GM23248 (cell line): Measurements from ENCODE around the gene PDIK1L. TPM values are rescaled to one million over a fixed set of nuclear protein-coding genes. Genes with fewer than 3 reads are reported as not detected.
"Not testable (repeated sequence)": the region's sequence is repeated elsewhere in the genome, so short reads cannot be mapped to it uniquely, and the experiment has no call there.

Experiments
- DNase-seq: peaks from one replicate; pipeline ENCODE4 v3.0.0-alpha.2; 2015
- H2AFZ ChIP-seq: fragments of 200-600 bp; sonication (generic); 2 replicates; pipeline ENCODE4 v1.6.1; 2016; ENCODE audit warnings: antibody characterized with exemption
- H3F3A ChIP-seq: fragments of 200-600 bp; sonication (generic); 2 replicates; pipeline ENCODE4 v1.6.1; 2016; ENCODE audit warnings: mild to moderate bottlenecking, antibody characterized with exemption, mixed run types; ENCODE audit not compliant: insufficient read depth
- H3K27ac ChIP-seq: fragments of 200-600 bp; sonication (generic); 2 replicates; pipeline ENCODE4 v1.5.1; 2016; ENCODE audit warnings: mild to moderate bottlenecking
- H3K27me3 ChIP-seq: fragments of 200-600 bp; sonication (generic); replicated peaks from 2 replicates; pipeline ENCODE4 v1.6.1; 2016; ENCODE audit warnings: mild to moderate bottlenecking; ENCODE audit not compliant: insufficient read depth
- H3K36me3 ChIP-seq: fragments of 200-600 bp; sonication (generic); 2 replicates; pipeline ENCODE4 v1.6.1; 2016; ENCODE audit warnings: low read depth, mild to moderate bottlenecking
- H3K4me1 ChIP-seq: fragments of 200-600 bp; sonication (generic); 2 replicates; pipeline ENCODE4 v1.6.1; 2016; ENCODE audit warnings: mild to moderate bottlenecking; ENCODE audit not compliant: insufficient read depth
- H3K4me2 ChIP-seq: fragments of 200-600 bp; sonication (generic); one replicate; pipeline ENCODE4 v1.6.1; 2016; ENCODE audit warnings: mild to moderate bottlenecking; ENCODE audit not compliant: unreplicated experiment
- H3K4me3 ChIP-seq: fragments of 200-600 bp; sonication (generic); 2 replicates; pipeline ENCODE4 v1.5.1; 2016; ENCODE audit warnings: mild to moderate bottlenecking
- H3K79me2 ChIP-seq: fragments of 200-600 bp; sonication (generic); 2 replicates; pipeline ENCODE4 v1.6.1; 2016; ENCODE audit warnings: mild to moderate bottlenecking; ENCODE audit not compliant: insufficient read depth
- H3K9ac ChIP-seq: fragments of 200-600 bp; sonication (generic); 2 replicates; pipeline ENCODE4 v1.6.1; 2016; ENCODE audit warnings: mild to moderate bottlenecking
- H3K9me2 ChIP-seq: fragments of 200-600 bp; sonication (generic); 2 replicates; pipeline ENCODE4 v1.6.1; 2016; ENCODE audit warnings: mixed run types, mild to moderate bottlenecking, moderate library complexity; ENCODE audit not compliant: insufficient read depth
- H3K9me3 ChIP-seq: fragments of 200-600 bp; sonication (generic); one replicate; pipeline ENCODE4 v1.6.1; 2017; ENCODE audit warnings: low read depth
- H4K20me1 ChIP-seq: fragments of 200-600 bp; sonication (generic); 2 replicates; pipeline ENCODE4 v1.6.0; 2016; ENCODE audit not compliant: insufficient read depth
- EZH2 ChIP-seq: fragments of 200-600 bp; sonication (generic); IDR thresholded peaks from 2 replicates; pipeline ENCODE4 v1.6.1; 2018; ENCODE audit warnings: antibody characterized with exemption, mild to moderate bottlenecking; ENCODE audit not compliant: insufficient read depth, poor library complexity, severe bottlenecking
- EZH2phosphoT487 ChIP-seq: fragments of 200-600 bp; sonication (generic); IDR thresholded peaks from 2 replicates; pipeline ENCODE4 v1.6.1; 2018; ENCODE audit warnings: antibody characterized with exemption, moderate library complexity, mild to moderate bottlenecking, low read depth; ENCODE audit not compliant: insufficient read depth
- WGBS, 2 experiments: methylation state at CpG; one replicate each; pipeline ENCODE4 v1.1.6; 2015 to 2017; ENCODE audit warnings: low lambda C conversion rate in 2 of 2, low coverage in 1 of 2; ENCODE audit errors: missing lambda C conversion rate in 2 of 2; 5-methylcytosine and 5-hydroxymethylcytosine counted together
- in situ Hi-C: fragments of 300-500 bp; cut with MboI; formaldehyde crosslinking; loops from 2 replicates; pipeline ENCODE4 v1.15.0; 2020
- polyA plus RNA-seq: library from polyadenylated mRNA; unstranded; fragments of >200 nt; fragmentation: Nextera tagmentation; extraction: Ambion mirVana; gene quantifications from 2 replicates; pipeline ENCODE4 v1.2.1, GENCODE V29; 2016
- total RNA-seq: library from RNA; depleted of rRNA; stranded (reverse); fragments of >200 nt; shearing (Covaris generic); gene quantifications from 2 replicates; pipeline ENCODE4 v1.2.3, GENCODE V29; 2014

PDIK1L gene
- total and polyA plus RNA-seq, 2 experiments from 2014 or later = 3.5 to 6.6 TPM

DNA sequence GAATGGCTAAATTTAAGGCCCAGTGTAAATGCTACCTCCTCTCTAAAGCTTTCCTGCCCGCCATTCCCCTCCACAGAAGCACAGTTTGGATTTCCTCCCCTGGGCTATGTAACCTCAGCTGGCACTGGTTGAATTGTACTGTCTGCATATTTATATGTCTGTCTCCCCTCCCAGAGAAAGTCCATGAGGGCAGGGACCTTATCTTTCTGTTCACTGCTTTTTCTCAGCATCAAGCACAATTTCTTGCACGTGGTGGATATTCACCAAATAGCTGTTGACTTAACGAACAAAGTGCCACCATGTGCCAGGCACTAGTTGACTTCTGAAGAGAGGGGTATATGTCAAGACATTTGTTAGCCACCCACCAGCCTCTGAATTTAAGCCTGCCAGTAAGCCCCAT, 9.5 kb upstream of the PDIK1L start:
- Histone ChIP-seq H3K9me3 (no peaks in the 10 kb centered on the region), H3K4me2 (no peak overlapping the region), H3K27me3 (peaks cover 5% of the 10 kb centered on the region), H3K9me2 (no peaks in the 10 kb centered on the region), H3F3A (peaks cover 14% of the 10 kb centered on the region), H2AFZ (no peak overlapping the region), H3K4me1 (peaks cover 12% of the 10 kb centered on the region), H4K20me1 (no peaks in the 10 kb centered on the region), H3K9ac (no peak overlapping the region), H3K36me3 (no peaks in the 10 kb centered on the region), H3K4me3 (no peak overlapping the region), H3K79me2 (no peaks in the 10 kb centered on the region), H3K27ac (no peak overlapping the region)
- no peak for DNase-seq
- in situ Hi-C loops = no loop called here
- WGBS, 2 experiments = 79 to 93% methylated on average over 3 of the region's 3 CpGs
- TF ChIP-seq EZH2phosphoT487 = no peak
- TF ChIP-seq EZH2 = no peak

DNA sequence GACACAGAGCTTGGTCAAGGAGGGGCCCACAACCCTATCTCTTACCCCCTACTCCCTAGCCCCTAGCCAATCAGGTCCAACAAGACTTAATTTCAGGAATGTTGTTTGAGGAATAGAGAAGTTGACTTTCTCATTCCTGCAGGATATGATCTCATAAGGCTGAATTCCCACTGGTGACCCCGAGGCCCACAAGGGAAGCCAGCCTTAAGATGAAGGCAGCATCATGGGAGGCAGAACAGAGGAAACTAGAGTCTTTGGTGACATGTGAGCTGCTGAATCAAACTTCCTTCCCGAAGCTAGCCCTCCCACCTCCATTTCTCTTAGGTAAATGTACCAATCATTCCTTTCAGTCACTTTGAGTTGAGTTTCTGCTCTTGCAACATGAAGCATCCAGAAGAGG, 9.1 kb upstream of the PDIK1L start:
- H3K27me3 ChIP-seq = peaks cover 5% of the 10 kb centered on the region
- no peaks in the 10 kb centered on the region for H3K36me3 ChIP-seq
- H3K9ac ChIP-seq = no peak overlapping the region
- peaks cover 10% of the 10 kb centered on the region for H3F3A ChIP-seq
- H4K20me1 ChIP-seq = no peaks in the 10 kb centered on the region
- no peak for TF ChIP-seq EZH2
- TF ChIP-seq EZH2phosphoT487 = no peak
- peaks cover 8% of the 10 kb centered on the region for H3K4me1 ChIP-seq
- no peaks in the 10 kb centered on the region for H3K9me2 ChIP-seq
- no peak for DNase-seq
- WGBS, 2 experiments = 47 to 57% methylated on average over 2 of the region's 2 CpGs
- H2AFZ ChIP-seq = no peak overlapping the region
- no peaks in the 10 kb centered on the region for H3K79me2 ChIP-seq
- H3K4me3 ChIP-seq = no peak overlapping the region
- H3K4me2 ChIP-seq = no peak overlapping the region
- in situ Hi-C loops = no loop called here
- H3K9me3 ChIP-seq = no peaks in the 10 kb centered on the region
- no peak overlapping the region for H3K27ac ChIP-seq

GRCh38 chr1:26105226-26105548, 6.4 kb upstream of the PDIK1L start:
- H3K4me1 ChIP-seq, H4K20me1 ChIP-seq, H2AFZ ChIP-seq, H3K9ac ChIP-seq, H3K9me2 ChIP-seq, H3K27ac ChIP-seq, in situ Hi-C loops, H3K9me3 ChIP-seq, H3K4me2 ChIP-seq, H3K36me3 ChIP-seq, DNase-seq, H3K79me2 ChIP-seq, H3K27me3 ChIP-seq, H3F3A ChIP-seq, H3K4me3 ChIP-seq: not testable (repeated sequence)
- WGBS, 2 experiments = 32 to 35% methylated on average over 5 of the region's 5 CpGs

- H3K9me2 ChIP-seq = no peaks in the 10 kb centered on the region
- H3K27me3 ChIP-seq = no peaks in the 10 kb centered on the region
- H3K27ac ChIP-seq = no peak overlapping the region
- no peak overlapping the region for H3K9ac ChIP-seq
- no peaks in the 10 kb centered on the region; the same call in 1 of the 2 replicates for H4K20me1 ChIP-seq
- H3K4me3 ChIP-seq = no peak overlapping the region
- H3K36me3 ChIP-seq = no peaks in the 10 kb centered on the region
- no peak overlapping the region for H2AFZ ChIP-seq
- H3F3A ChIP-seq = no peaks in the 10 kb centered on the region
- DNase-seq = no peak
- peaks cover 19% of the 10 kb centered on the region for H3K79me2 ChIP-seq
- in situ Hi-C loops = no loop called here
- H3K4me1 ChIP-seq = peaks cover 4% of the 10 kb centered on the region; the same call in 1 of the 2 replicates
- TF ChIP-seq EZH2 (no peak), EZH2phosphoT487 (no peak)
- no peak overlapping the region for H3K4me2 ChIP-seq
- H3K9me3 ChIP-seq = no peaks in the 10 kb centered on the region
- 93 to 98% methylated on average over 5 of the region's 5 CpGs for WGBS, 2 experiments
Measured at GRCh38 chr1:26109229-26110164, 2.1 kb upstream of the PDIK1L start.
